HL-60/S4 treated with retinoic acid at 250 ng/mL for 4 days and 3 days (cell line): ENCODE results near the gene BUB1B.
"Not testable (repeated sequence)": the region's sequence is repeated elsewhere in the genome, so short reads cannot be mapped to it uniquely, and the experiment has no call there.

Experiments used
- in situ Hi-C: fragments of 300-500 bp; cut with MboI; formaldehyde crosslinking; loops from 2 replicates; pipeline ENCODE4 v1.7.0; 2022; ENCODE audit warnings: low sequenced_read_pairs

Gene BUB1B

GRCh38 chr15:40160689-40161688 lies at the start of gene BUB1B:
Gene BUB1B, plus strand, starts transcription at chr15:40161069. Its CDS starts 152 bp downstream, at chr15:40161221.
- in situ Hi-C loops: no loop called here

GRCh38 chr15:40111888-40112287 lies 49.0 kb upstream of the BUB1B start:
- in situ Hi-C loops: no loop called here

- in situ Hi-C loops: no loop called here
These were observed 48.1 kb upstream of the BUB1B start for GRCh38 chr15:40112789-40113188.

- in situ Hi-C loops: no loop called here
These were observed 46.7 kb upstream of the BUB1B start for GRCh38 chr15:40114218-40114617.

GRCh38 chr15:40115106-40115505 lies 45.8 kb upstream of the BUB1B start:
- in situ Hi-C loops: not testable (repeated sequence)

GRCh38 chr15:40115670-40116093 lies 45.2 kb upstream of the BUB1B start:
- in situ Hi-C loops: no loop called here

- in situ Hi-C loops: no loop called here
These were observed 42.4 kb upstream of the BUB1B start for GRCh38 chr15:40118473-40118872.

GRCh38 chr15:40121911-40122638 lies 38.8 kb upstream of the BUB1B start:
- in situ Hi-C loops: no loop called here

- in situ Hi-C loops: not testable (repeated sequence)
These were observed 37.9 kb upstream of the BUB1B start for GRCh38 chr15:40122989-40123388.

- in situ Hi-C loops: not testable (repeated sequence)
These were observed 37.0 kb upstream of the BUB1B start for GRCh38 chr15:40123863-40124262.

- in situ Hi-C loops: not testable (repeated sequence)
These were observed 36.5 kb upstream of the BUB1B start for GRCh38 chr15:40124333-40124732.

GRCh38 chr15:40124807-40125285 lies 36.0 kb upstream of the BUB1B start:
- in situ Hi-C loops: not testable (repeated sequence)

GRCh38 chr15:40125950-40126349 lies 34.9 kb upstream of the BUB1B start:
- in situ Hi-C loops: no loop called here

- in situ Hi-C loops: no loop called here
These were observed 31.9 kb upstream of the BUB1B start for GRCh38 chr15:40128766-40129660.

- in situ Hi-C loops: no loop called here
These were observed 30.8 kb upstream of the BUB1B start for GRCh38 chr15:40130118-40130517.

- in situ Hi-C loops: no loop called here
These were observed 29.9 kb upstream of the BUB1B start for GRCh38 chr15:40130799-40131502.

GRCh38 chr15:40133544-40133943 lies 27.3 kb upstream of the BUB1B start:
- in situ Hi-C loops: no loop called here

- in situ Hi-C loops: no loop called here
These were observed 26.0 kb upstream of the BUB1B start for GRCh38 chr15:40134885-40135284.

GRCh38 chr15:40135846-40136450 lies 24.9 kb upstream of the BUB1B start:
- in situ Hi-C loops: not testable (repeated sequence)
